ENCODE data around the gene TM4SF18.

TM4SF18 gene

DNA sequence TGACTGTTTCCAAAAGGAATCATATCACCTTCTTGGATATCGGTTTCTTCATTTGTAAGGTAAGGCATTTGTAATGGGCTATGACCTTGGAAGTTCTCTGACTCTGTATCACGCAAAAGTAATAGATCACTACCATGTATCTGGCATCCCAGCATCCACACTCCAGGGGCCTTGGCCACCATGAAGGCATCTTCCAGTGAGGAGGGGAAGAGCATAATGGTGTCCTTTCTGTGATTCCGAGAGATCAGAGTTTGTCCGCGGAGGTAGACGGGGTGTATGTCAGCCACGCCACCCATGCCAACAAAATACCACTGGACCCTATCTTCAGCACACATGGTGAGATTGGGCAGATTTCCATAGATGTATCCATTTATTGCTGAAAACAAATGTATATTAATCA, 63.7 kb downstream of the TM4SF18 start:
- no peak for DNase-seq (ENCODE audit: low read depth)
- H3K4me3 ChIP-seq (ENCODE audit: low read length) = no peak overlapping the region
- TF ChIP-seq, protein P1, sequence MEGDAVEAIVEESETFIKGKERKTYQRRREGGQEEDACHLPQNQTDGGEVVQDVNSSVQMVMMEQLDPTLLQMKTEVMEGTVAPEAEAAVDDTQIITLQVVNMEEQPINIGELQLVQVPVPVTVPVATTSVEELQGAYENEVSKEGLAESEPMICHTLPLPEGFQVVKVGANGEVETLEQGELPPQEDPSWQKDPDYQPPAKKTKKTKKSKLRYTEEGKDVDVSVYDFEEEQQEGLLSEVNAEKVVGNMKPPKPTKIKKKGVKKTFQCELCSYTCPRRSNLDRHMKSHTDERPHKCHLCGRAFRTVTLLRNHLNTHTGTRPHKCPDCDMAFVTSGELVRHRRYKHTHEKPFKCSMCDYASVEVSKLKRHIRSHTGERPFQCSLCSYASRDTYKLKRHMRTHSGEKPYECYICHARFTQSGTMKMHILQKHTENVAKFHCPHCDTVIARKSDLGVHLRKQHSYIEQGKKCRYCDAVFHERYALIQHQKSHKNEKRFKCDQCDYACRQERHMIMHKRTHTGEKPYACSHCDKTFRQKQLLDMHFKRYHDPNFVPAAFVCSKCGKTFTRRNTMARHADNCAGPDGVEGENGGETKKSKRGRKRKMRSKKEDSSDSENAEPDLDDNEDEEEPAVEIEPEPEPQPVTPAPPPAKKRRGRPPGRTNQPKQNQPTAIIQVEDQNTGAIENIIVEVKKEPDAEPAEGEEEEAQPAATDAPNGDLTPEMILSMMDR (IDR thresholded peaks at IDR 0.05; ENCODE audit: insufficient read depth, low read depth, low read length, missing control alignments) = no peak
